ENCODE data around the gene ZBTB6.
A peak's percentile ranks its signal among the peaks of the same experiment; 100 is the strongest.

ZBTB6 gene, protein sequence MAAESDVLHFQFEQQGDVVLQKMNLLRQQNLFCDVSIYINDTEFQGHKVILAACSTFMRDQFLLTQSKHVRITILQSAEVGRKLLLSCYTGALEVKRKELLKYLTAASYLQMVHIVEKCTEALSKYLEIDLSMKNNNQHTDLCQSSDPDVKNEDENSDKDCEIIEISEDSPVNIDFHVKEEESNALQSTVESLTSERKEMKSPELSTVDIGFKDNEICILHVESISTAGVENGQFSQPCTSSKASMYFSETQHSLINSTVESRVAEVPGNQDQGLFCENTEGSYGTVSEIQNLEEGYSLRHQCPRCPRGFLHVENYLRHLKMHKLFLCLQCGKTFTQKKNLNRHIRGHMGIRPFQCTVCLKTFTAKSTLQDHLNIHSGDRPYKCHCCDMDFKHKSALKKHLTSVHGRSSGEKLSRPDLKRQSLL

GRCh38 chr9:122912964-122913673, at the start of gene ZBTB6:
TSS of gene ZBTB6 (minus strand) at chr9:122913323. CDS start at chr9:122912072, 1,251 bp downstream.
- peak; percentile 93 to 97 for ATAC-seq

DNA sequence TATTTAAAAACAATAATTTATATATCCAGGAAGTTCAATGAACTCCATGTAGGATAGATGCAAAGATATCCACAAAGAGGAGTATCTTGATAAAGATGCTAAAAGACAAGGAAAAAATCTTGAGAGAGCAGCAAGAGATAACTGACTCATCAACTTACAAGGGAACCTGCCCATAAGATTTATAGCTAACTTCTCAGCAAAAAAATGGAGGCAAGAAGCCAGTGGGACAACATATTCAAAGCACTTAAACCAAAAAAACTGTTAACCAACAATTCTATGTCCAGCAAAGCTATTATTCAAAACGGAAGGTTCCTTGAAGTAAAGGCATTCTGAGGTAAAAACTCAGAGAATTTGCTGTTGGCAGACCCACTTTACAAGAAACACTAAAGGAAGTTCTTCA, 48.0 kb upstream of the ZBTB6 start:
- ATAC-seq: no peak

DNA sequence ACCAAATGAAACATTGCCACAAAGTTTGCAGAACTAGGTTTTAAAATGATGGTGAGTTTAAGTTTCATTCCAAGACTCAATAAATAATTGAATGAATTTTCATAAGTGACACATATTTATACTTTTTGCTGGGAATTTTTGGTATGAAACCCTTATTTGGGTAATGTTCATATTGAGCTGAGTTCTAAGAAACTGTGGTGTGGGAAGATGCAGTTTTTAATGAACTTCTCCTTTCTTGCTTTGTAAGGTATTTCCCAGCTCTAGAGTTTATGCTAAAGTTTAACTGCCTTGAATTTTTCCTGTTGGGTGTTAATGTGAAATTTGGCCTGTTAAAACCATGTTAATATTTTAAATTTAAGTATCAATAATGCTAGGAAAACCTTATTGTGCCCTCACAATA, 42.8 kb upstream of the ZBTB6 start:
- ATAC-seq: no peak

DNA sequence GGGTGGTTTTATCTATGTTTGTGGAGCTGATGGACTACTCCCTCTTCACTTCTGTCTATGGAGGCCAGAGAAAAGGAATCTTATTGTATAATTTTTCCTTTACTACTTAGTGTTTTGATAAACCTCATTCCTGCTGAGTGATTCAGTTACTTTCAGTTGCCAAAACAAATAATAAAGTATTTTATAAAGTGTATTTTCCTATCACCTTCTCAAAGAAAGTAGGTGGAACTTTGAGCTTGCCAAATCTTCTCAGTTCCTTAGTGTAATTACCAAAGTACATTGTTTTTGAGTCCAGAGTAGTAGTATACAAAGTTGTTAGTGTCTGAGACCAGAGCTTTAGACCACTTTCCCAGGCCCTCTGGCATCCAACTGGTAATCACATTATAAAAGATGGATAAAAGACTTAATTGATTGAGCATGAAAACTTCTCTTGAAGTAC, 41.1 kb upstream of the ZBTB6 start:
- no peak for ATAC-seq

DNA sequence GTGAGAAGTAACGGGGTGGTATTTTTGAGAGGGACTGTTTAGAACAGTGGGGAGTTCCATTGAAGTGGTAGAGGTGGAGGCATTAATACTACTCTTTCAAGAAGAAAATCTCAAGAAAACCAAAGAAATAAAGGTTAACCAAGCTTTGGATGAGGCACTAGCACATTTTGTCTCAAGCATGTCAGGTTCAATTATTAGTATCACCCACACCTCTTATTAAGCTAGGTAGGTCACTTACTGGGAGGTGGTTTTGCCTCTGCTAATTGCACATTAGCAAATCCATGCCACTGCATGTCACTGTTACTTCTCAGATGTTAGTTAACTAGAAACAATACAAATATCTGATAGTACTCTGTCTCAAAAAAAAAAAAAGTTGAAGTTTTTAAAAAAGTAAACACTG, 37.9 kb upstream of the ZBTB6 start:
- no peak for ATAC-seq

- no peak for ATAC-seq
These were observed 37.1 kb upstream of the ZBTB6 start for GRCh38 chr9:122950263-122950662.

GRCh38 chr9:122949696-122950095, 36.6 kb upstream of the ZBTB6 start:
- ATAC-seq: no peak

- ATAC-seq: peak; percentile 90 to 95
These were observed 35.2 kb upstream of the ZBTB6 start for GRCh38 chr9:122948313-122948712.

- ATAC-seq: no peak
These were observed 33.4 kb upstream of the ZBTB6 start for GRCh38 chr9:122946461-122947005.

DNA sequence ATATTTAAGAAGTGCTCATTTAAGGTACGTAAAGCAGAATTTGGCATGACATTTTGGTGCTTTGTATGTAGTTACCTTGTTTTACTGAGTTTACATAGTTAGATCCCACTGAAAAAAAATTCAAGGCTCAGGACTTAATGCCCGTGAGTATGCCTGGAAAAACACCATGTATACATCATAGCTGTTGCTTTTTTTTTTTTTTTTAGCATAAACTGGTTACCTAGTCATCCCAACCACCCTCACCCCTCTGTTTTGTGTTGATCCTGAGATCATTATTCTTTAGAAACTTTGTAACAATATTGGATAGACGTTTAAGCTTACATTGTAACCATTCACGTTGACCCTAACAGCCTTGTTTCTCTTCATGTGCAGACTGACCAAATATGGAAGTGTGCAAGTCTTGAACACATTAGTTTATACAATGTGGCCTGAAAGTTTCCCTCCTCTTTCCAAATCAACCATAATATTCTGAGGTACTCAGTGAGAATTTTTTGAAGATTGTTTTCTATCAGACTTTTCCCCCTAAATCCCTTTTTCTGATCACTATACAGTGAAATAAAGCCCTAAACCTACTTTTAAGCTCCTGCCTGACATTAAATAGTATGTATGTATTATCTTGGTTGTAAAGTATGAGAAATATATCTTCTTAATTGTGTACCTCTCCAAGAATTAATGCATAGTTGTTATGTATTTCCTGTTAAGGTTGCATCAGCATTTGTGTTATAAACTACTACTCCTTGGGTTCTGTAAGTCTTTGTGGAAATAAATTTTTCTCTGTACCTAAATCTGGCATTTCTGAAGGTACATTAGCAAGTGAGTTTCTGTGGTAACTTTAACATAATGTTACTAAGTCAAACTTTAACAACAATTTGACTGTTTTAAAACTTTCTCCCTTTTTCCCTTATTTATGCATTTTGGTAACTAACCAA, 32.1 kb upstream of the ZBTB6 start:
- no peak for ATAC-seq

DNA sequence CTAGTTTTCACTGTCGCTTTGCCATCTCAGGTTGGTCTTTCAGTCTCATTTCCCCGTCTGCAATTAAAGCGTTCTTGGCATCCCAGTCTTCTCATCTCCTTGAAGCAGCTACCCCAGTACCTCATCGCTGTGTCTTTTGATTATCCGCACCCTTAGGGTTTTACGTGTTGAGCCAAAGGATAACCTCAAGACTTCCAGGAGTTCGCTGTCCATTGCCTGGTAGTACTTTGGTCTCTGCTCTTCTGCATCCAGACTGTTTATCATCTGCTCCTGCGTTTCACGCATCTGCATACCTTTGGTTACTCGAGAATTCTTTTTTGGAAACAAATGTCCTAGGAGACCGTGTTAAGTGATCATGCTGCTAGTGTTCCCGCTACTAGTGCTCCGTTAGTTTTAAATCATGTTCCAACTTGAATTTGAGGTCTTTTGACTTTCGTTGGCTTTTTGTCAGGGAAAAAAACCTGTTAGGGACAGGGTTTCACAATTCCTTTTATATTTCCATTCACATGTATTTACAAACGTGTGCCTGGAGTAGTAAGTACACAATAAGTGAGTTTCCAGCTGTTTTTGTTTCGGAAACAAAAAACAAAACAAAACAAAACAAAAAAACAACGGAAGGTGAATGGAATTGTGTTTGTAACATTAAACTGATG, 28.6 kb upstream of the ZBTB6 start:
- no peak for ATAC-seq

DNA sequence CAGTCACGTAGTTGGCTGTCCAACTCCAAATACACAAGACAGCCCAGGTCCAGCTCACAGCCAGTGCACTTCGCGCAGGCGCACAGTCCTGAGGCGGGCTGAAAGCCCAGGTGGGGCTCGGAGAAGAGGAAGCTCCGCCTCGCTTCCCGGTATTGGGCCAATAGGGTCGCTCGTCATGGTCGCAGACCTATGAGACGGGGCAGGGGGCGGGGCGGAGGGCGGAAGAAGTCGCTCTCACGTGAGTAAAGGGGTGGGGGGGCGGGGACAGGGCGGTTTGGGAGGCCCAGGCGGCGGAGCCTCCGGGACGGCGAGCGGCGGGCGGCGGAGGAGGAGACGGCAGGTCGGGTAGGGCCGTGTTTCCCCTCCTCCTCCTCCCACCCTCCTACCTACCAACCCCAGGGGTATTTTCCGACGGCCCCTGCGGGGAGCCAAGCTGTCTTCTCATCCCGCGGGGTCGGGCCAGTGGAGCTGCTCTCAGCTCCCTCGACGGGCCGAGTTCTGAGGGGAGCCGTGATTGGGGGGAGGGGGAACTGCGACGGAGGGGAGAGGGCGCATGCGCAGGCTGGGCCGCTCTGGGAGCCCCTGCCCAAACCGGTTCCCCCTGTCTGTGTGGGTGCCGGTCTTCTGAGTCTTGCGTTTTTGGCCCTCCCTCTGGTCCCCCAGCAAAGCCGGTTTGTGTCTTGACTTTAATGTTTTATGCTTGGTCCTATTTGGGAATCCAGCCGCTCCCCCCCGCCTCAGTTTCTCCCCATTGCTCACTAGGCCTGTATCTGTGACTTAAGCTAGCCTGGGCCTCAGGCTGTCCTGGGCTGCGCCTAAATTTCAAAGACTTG, 27.8 kb upstream of the ZBTB6 start, which contains the start of gene RABGAP1:
TSS of gene RABGAP1 (plus strand) at position 272 of the 833 bp plus-strand sequence. CDS start 16,040 bp downstream, outside the sequence.
- peak; percentile 99 for ATAC-seq

DNA sequence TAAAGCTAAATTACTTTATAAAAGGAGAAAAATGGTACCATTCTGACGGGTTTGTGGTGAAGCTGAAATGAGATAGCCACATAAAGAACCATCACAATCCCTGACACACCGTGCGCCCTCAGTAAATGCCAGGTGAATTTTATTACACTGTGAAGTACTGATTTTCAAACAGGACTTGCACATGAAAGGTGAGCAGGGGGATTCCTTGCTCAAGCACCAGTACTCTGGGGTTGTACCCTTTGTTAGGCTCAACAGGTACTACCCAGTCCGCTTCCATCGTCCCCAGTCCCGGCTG, 27.3 kb upstream of the ZBTB6 start:
- no peak for ATAC-seq

DNA sequence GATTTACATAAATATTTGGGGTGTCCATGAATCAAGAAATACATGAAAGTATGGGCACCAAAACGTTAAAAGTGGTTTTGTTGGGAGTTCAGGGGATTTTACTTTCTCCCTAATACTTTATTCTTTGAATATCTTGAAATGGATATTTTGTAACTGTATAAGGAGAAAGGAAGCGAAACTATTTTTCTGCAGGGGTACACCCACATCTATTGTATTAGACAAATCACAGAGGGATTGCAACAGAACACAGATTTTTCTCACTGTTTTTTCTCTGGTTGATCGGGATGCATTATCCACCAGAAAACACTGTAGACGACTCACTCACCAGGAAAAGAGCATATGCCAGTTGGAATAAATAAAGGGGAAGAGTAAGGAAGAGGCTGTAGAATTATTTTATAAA, 26.5 kb upstream of the ZBTB6 start:
- ATAC-seq: no peak

GRCh38 chr9:122936883-122937282, 23.8 kb upstream of the ZBTB6 start:
- no peak for ATAC-seq

DNA sequence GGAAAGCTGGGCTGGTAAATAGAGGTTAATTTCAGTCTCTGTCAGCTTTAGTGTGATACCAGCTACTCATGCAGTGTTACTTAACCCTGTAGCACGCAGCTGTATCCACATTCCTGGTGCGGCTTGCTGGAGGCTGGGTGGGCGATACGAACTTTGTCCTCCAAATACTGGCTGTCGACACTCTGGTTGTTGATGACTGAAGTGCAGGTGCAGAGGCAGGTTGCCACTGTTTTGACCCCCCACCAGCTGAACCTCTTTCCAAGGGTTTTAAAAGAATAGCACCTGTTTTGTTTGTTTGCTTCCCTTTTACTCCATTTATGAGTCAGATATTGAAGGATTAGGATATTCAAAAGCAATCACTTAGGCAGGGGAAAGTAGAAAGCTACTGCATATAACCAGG, 23.3 kb upstream of the ZBTB6 start:
- ATAC-seq: no peak

DNA sequence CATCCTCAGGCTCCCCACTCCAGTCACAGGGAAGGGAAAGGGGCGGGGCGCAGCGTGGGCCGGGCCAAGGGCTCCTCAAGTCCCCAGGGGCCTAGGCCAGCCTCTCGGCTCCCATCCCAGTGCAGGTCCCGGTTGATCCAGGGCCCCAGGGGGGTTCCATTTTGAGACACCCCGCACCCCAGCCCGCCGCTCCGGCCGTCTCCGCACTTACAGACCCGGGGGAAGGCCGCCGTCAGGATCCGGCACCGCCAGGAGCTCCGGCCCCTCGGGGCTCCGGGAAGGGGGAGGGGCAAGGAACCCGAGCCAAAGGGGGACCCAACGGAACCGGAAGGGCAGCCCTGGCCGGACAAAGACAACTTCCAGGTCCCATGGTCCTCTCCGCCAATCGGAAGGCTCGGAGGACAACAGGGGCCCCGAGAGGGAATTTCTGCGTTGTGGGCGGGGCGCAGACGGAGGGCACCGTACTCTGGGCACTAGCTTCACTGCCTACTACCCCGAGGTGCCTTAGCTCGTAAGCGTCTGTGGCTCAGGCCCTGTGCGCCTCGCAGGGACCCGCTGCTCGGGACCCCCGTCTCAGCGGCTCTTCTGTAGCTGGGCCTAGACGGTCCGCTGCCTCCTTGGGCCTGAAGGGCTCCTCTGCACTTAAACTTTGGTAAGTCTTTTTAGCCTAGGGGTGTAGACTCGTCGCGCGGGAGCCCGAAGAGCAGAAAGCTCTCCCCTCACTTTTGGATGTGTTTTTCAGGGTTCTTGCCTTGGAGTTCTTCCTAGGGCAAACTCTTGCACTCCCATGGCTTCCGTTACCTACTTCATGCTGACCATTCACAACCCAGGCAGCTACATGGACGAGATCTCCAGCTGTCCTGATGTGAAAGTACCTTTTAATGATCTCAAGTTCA, 18.4 kb upstream of the ZBTB6 start, which contains the start of gene ZBTB26:
TSS of gene ZBTB26 (minus strand) at position 287 of the 896 bp plus-strand sequence. CDS start 11,578 bp downstream, outside the sequence.
- peak; percentile 98 for ATAC-seq

DNA sequence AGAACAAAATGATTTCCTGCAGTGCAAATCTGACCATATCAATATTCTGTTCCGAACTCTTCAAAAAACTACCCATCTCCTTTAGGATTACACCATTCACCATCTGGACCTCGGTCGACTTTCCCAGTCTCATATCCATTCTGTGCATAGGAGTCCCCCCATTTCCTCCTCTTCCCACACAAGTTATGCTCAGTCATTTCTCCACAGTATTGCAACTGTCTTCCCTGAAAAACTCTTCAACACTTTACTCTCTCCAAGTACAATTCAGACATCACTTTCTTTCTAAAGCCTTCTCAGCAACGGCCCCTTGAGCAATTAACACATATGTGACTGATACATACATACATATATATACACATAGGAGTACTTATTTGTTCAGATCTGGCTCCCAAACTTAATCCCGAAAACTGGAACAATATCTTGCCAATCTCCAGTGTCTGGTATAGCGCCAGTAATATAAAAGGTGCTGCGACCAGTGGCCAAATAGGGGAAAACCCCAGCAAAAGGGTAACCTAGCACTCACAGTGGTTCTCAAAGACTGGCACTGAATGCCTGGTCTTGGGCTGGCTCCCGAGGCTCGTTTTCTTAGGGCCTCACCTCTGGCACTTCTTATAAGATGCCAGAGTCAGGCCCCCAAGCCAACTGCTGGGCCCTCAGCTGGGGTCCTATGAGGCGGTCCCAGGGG, 17.6 kb upstream of the ZBTB6 start:
- no peak for ATAC-seq

DNA sequence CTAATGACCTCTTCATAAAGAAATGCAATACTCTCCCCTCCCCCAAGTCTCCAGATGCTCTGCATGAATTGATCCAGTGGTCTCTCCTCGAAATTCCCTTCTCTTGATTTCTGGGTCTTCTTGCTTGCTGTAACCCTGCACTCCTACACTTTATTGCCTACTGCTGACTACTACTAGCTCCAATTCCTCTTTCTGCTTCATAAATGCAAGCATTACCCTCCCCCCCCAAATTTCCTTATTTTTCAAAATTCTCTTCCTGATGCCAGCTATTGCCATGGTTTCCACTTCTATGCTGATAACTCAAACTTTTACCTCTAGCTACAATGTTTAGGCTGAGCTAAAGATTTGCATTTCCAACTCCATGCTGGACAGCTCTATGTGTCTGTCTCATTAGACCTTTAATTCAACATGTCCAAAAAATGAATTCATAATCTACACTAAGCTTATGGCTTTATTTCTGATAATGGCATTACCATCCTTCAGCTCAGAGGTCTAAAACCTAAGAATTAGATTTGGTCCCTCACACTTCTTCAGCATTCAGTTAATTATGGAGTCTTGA, 16.8 kb upstream of the ZBTB6 start:
- ATAC-seq: no peak
